Measurements from ENCODE around the gene IFNAR1.
"Not testable (repeated sequence)": the region's sequence is repeated elsewhere in the genome, so short reads cannot be mapped to it uniquely, and the experiment has no call there.

The IFNAR1 gene

GRCh38 chr21:33350676-33351075, 25.9 kb downstream of the IFNAR1 start:
- DNase-seq = no peak

DNA sequence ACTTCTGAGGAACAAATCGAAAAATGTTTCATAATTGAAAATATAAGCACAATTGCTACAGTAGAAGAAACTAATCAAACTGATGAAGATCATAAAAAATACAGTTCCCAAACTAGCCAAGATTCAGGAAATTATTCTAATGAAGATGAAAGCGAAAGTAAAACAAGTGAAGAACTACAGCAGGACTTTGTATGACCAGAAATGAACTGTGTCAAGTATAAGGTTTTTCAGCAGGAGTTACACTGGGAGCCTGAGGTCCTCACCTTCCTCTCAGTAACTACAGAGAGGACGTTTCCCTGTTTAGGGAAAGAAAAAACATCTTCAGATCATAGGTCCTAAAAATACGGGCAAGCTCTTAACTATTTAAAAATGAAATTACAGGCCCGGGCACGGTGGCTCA, 30.6 kb downstream of the IFNAR1 start:
- DNase-seq = no peak

GRCh38 chr21:33355996-33356395, 31.2 kb downstream of the IFNAR1 start:
- DNase-seq = no peak

- no peak for DNase-seq
These were observed 32.4 kb downstream of the IFNAR1 start for GRCh38 chr21:33357177-33357576.

DNA sequence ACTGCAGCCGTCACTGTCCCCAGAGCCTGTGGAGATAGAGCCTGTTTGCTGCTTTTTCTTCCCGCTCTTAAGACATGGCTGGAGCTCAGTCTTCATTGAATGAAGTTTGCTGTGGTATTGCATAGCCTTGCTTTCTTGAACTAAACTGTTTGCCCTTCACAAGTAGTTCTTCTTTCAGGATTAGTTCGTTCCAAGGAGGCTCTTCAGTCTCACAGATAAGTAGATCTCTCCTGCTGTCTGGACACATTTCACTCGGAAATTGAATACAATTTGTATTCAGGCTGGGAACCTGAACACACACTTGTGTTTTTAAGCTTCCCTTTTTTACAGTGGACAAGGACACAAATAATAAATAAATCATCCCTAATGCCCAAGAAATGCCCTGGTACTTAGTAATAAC, 34.7 kb downstream of the IFNAR1 start:
- DNase-seq = no peak

DNA sequence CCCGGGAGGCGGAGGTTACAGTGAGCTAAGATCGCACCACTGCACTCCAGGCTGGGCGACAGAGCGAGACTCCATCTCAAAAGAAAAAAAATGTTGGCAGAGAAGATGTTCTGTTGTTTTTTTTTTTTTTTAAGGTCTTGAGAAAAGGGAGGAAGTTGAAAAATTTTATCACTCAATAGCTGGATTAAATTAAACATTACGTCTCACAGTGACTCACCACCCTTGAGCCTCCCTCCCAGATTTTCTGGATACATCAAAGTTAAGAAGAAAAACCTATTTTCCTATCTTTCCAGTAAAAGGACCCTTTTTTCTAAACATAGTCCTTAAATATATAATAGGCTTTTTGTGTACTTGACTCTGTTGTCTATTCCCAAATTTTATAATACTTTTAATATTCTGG, 35.5 kb downstream of the IFNAR1 start:
- no peak for DNase-seq

DNA sequence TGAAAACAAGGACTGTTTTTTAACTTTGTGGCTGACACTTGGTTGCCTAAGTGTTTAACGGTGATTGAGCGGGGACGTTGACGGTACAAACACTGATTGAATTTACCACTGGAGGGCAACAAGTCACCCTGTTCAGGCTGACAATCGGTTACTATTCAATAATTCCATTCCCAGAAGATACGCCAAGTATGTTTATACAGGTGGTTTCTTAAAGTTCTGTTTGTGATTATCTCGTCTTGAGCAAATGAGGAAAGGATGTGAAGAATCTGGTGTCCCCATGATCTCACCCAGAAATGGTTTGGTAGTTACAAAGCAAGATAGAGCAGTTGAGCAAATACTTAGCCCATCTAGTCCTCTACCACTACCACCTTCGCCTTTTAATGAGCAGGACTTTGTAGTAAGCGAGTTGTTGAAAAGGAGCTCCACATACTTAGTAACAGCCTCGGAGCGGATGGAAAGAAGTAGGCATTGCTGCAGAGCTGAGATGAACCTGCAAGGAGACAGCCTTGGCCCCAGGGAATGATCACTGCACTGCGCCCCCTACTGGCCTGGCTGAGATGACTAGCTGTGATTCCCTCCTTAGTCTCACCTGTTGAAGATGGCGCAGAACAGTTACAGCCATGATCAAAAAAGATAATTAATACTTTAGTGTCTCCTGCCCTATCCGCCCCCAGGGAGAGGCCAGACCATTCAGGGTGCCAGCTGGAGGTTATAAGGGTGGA, 36.3 kb downstream of the IFNAR1 start:
- DNase-seq = peak; percentile 86

GRCh38 chr21:33362044-33362555, 37.3 kb downstream of the IFNAR1 start:
- peak; percentile 62 for DNase-seq

DNA sequence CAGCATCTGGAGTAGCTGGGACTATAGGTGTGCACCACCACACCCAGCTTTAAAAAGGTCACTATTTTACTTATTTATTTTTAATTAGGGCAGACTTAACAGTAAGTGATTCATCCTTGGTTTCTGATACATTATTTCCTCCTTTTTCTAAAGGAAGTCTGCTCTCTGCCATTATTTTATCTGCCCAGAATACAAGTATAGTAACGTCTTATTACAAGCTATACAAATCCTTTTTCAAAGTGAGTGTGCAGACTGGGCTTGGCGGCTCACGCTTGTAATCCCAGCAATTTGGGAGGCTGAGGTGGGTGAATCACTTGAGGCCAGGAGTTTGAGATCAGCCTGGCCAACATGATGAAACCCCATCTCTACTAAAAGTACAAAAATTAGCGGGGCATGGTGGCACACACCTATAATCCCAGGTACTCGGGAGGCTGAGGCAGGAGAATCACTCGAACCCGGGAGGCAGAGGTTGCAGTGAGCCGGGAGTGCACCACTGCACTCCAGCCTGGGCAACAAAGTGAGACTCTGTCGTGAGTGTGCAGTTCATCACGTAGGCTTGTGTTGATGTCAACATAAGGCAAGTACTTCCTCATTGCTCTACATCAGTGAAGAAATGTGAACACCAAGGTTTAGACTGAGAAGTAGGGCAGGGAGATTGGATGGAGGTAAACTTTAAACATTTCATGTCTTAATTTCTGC, 39.3 kb downstream of the IFNAR1 start:
- DNase-seq = not testable (repeated sequence)

DNA sequence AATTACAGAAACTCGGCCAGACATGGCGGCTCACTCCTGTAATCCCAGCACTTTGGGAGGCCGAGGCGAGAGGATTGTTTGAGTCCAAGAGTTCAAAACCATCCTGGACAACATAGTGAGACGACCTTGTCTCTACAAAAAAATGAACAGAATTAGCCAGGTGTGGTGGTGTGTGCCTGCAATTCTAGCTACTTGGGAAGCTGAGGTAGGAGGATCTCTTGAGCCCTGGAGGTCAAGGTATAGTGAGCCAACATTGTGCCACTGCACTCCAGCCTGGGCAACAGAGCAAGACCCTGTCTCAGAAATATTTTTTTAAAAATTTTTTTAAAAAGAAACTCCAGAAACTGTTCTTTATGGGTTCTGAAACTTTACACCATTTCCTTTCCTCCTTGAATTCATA, 40.1 kb downstream of the IFNAR1 start:
- DNase-seq = no peak

DNA sequence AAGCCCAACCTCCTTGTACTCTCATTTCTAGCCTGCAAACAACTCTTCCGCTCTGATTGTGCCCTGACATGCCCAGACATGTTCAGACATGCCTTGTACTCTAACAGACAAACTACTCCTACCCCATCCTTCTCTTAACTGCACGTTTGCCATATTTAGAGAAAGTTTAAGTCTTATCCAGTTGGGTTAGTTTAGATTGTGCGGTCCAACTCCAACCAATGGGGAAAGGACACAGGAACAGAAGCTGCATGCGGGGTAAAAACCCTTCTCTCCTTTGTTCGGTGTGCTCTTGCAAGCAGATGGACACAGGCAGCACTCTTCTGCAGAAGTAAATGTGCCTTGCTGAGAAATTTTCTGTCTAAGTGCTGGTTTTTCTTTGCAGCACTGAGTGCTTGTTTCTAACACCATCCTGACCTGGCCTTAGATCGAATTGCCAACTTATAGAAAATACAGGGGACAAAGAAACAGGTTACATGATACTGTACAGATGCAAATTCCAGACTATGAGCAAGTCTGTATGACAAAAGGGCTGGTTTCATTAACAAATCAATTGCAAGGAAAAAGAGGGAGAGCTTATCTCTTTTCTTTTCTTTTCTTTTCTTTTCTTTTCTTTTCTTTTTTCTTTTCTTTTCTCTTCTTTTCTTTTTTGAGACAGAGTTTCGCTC, 42.7 kb downstream of the IFNAR1 start:
- DNase-seq = no peak

- DNase-seq = no peak
These were observed 43.4 kb downstream of the IFNAR1 start for GRCh38 chr21:33368124-33368523.

- no peak for DNase-seq
These were observed 43.8 kb downstream of the IFNAR1 start for GRCh38 chr21:33368576-33368975.

- DNase-seq = no peak
These were observed 44.8 kb downstream of the IFNAR1 start for GRCh38 chr21:33369586-33369985.

DNA sequence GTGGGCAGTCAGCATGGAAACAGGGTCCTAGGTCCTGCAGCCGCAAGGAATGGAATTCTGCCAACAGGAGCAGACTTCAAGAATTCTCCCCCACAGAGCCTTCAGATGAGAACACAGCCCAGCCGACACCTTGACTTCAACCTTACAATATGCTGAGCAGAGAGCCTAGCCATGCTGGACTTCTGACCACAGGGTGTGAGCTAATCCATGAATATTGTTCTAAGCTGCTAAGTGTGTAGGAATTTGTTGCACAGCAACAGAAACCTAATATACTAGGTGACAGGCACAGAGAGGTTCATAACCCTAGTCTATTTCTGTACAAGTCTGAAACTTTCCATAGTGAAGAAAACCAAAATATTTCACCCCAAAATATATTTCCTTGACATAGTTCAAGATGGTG, 45.5 kb downstream of the IFNAR1 start:
- DNase-seq = no peak

GRCh38 chr21:33371366-33371765, 46.6 kb downstream of the IFNAR1 start:
- no peak for DNase-seq

DNA sequence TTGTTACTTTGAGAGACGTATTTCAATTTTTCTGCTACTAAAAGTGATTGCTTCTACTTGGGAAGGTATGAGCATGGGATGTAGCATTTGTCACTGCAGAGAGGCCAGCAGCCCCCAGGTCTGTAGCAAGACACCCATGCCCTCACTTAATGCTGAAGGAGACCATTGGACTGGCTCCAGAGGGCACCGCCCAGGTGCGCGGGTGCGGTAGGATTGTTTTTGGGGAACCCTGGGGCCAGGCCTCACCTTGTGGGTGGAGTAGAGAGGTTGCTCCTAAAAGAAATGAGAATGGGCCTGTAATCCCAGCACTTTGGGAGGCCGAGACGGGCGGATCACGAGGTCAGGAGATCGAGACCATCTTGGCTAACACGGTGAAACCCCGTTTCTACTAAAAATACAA, 47.8 kb downstream of the IFNAR1 start:
- DNase-seq = no peak

DNA sequence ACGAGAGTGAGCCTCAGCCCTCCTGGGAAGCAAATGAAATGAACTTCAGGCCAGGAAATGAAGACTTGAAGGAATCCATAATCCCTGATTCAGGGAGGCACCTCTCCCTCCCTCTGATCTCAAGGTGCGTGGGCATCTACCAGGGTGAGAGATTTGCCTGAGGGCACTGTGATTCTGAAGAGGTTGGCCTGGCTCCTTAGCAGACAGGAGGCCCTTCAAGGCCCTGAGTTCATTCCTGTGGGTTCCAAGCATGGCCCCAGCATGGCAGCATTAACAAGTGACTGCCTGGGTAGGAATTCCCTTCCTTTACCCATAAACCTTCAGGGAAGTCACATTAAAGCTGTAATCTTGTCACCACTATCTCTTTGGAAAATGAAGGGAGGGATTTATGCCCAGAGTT, 48.7 kb downstream of the IFNAR1 start:
- no peak for DNase-seq

GRCh38 chr21:33374080-33374449, 49.3 kb downstream of the IFNAR1 start:
- DNase-seq = no peak

- peak; percentile 50 for DNase-seq
These were observed 49.8 kb downstream of the IFNAR1 start for GRCh38 chr21:33374450-33375096.

DNA sequence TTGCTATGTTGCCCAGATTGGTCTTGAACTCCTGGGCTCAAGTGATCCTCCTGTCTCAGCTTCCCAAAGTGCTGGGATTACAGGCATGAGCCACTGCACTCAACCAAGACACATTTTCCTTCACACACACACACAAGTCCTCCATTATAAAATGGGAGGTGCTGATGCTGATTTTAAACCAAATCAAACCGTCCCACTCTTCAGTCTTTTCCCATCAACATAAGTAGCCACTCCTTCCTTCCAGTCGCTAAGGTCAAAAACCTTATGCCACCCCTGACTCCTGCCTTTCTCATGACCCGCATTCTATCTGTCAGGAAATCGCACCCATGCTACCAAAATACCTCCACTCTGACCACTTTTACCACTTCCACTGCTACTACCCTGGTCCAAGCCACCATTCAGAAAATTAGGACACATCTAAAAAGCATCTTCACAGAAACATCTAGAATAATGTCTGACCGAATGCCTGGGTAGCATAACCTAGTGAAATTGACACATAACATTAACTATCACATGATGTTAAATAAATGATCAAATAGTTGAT, 50.4 kb downstream of the IFNAR1 start:
- DNase-seq = no peak

DNA sequence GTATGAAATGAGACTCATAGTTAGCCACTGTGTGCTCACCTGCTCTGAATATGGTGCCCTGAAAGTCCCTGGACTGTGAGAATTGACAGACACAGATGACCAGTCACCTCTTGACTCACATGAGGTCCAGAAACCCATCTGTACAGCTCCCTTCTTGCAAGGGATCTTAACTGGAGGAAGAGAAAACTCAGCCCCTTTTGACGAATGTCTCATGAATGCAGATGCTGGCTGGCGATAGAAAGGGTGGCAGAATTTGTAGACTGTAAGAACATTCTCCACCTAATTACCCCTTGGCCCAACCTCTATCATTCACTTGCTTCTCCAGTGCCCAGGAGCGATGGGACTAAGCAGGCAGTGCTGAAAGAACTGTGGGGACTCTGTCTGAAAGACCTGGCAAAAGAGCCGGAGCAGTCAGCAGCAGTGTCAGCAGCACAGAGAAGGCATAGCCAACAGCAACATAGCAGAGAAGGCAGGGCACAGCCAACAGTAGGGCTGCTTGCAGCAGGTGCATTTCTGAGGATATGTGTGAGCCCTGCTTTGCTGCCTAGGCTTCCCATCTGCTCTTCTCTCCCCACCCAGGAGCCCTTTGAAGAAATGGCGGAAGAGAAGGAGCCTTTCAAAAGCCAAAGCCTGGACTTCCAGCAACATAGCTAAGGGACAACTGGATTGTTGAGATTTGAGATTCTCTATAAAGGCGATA, 52.6 kb downstream of the IFNAR1 start:
- DNase-seq = no peak

DNA sequence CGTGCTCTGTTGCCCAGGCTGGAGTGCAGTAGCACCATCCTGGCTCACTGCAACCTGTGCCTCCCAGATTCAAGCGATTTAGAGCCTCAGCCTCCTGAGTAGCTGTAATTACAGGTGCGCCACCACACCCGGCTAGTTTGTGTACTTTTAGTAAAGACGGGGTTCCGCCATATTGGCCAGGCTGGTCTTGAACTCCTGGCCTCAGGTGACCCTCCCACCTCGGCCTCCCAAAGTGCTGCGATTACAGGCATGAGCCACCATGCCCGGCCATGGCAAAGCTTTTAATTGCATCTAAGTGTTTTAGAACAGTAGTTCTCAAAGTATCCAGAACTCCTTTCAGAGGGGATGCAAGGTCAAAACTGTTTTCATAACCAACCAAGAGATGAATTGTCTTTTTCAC, 53.3 kb downstream of the IFNAR1 start:
- DNase-seq = no peak
